ENCODE results near the gene CHPF2.

CHPF2 gene

DNA sequence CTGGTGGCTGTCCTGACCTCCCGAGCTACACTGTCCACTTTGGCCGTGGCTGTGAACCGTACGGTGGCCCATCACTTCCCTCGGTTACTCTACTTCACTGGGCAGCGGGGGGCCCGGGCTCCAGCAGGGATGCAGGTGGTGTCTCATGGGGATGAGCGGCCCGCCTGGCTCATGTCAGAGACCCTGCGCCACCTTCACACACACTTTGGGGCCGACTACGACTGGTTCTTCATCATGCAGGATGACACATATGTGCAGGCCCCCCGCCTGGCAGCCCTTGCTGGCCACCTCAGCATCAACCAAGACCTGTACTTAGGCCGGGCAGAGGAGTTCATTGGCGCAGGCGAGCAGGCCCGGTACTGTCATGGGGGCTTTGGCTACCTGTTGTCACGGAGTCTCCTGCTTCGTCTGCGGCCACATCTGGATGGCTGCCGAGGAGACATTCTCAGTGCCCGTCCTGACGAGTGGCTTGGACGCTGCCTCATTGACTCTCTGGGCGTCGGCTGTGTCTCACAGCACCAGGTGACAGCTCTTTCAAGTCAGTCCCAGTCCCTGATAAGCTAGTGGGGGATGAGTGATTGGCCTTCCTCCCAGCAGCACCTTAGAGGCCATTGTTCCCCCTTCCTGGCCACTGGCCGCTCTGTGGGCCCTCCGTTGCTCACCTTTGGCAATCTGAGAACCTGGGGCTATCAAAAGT, 3.0 kb downstream of the CHPF2 start:
- no peak for DNase-seq

DNA sequence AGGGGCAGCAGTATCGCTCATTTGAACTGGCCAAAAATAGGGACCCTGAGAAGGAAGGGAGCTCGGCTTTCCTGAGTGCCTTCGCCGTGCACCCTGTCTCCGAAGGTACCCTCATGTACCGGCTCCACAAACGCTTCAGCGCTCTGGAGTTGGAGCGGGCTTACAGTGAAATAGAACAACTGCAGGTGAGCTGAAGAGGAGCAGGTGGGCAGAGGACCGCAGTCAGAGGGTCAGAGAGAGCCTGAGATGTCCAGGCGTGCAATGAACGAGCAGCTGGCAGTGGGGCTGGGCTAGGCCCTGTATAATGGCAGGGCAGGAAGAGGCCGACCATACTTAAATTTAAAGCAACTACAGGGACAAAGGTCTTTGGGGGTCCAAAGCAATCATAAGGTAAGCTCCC, 4.1 kb downstream of the CHPF2 start:
- no peak for DNase-seq

DNA sequence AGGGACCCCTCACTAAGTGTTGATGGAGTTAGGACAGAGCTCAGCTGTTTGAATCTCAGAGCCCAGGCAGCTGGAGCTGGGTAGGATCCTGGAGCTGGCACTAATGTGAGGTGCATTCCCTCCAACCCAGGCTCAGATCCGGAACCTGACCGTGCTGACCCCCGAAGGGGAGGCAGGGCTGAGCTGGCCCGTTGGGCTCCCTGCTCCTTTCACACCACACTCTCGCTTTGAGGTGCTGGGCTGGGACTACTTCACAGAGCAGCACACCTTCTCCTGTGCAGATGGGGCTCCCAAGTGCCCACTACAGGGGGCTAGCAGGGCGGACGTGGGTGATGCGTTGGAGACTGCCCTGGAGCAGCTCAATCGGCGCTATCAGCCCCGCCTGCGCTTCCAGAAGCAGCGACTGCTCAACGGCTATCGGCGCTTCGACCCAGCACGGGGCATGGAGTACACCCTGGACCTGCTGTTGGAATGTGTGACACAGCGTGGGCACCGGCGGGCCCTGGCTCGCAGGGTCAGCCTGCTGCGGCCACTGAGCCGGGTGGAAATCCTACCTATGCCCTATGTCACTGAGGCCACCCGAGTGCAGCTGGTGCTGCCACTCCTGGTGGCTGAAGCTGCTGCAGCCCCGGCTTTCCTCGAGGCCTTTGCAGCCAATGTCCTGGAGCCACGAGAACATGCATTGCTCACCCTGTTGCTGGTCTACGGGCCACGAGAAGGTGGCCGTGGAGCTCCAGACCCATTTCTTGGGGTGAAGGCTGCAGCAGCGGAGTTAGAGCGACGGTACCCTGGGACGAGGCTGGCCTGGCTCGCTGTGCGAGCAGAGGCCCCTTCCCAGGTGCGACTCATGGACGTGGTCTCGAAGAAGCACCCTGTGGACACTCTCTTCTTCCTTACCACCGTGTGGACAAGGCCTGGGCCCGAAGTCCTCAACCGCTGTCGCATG, 5.2 kb downstream of the CHPF2 start:
- DNase-seq: no peak

DNA sequence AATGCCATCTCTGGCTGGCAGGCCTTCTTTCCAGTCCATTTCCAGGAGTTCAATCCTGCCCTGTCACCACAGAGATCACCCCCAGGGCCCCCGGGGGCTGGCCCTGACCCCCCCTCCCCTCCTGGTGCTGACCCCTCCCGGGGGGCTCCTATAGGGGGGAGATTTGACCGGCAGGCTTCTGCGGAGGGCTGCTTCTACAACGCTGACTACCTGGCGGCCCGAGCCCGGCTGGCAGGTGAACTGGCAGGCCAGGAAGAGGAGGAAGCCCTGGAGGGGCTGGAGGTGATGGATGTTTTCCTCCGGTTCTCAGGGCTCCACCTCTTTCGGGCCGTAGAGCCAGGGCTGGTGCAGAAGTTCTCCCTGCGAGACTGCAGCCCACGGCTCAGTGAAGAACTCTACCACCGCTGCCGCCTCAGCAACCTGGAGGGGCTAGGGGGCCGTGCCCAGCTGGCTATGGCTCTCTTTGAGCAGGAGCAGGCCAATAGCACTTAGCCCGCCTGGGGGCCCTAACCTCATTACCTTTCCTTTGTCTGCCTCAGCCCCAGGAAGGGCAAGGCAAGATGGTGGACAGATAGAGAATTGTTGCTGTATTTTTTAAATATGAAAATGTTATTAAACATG, 6.0 kb downstream of the CHPF2 start:
- no peak for DNase-seq

DNA sequence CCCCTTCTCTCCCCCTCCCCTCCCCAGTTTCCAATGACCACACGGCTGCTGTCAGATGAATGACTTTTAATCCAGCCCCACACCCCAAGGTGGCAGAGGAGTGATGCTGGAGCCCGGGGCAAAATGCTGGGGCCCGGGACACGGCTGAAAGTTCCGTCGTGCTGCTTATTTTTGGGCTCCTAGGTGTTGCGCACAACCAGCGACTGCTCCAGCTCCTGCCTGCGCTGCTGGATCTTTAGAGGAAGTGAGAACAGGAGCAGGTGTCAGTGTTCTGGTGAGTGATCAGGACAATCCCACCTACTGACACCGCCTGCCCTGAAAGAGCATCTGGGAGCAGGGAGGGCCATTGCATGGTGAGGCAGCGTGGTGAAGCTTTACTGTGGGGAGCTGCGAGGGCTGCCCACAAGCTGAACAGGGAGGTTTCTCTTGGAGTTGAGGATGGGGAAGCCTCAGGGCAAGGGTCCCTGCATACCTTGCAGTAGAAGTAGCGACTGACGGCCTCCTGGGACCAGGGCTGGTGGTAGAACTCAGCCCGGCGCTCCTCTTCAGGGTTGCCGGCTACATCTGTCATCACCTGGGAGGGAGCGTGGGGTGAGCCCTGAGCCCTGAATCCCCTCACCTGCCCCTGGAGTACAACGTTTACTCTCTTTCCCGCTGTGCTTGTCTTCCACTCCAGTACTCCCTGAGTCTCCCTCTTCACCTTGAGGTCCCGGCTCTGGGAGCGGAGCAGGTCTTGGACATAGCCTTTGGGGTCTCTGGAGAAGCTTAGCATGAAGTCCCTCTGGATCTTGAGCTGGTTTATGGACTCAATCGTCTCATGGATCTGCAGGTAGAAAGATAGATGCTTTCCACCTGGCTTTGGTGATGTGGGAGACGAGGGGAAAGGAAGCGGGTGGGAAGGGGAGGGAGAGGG, 6.9 kb downstream of the CHPF2 start:
- no peak for DNase-seq

DNA sequence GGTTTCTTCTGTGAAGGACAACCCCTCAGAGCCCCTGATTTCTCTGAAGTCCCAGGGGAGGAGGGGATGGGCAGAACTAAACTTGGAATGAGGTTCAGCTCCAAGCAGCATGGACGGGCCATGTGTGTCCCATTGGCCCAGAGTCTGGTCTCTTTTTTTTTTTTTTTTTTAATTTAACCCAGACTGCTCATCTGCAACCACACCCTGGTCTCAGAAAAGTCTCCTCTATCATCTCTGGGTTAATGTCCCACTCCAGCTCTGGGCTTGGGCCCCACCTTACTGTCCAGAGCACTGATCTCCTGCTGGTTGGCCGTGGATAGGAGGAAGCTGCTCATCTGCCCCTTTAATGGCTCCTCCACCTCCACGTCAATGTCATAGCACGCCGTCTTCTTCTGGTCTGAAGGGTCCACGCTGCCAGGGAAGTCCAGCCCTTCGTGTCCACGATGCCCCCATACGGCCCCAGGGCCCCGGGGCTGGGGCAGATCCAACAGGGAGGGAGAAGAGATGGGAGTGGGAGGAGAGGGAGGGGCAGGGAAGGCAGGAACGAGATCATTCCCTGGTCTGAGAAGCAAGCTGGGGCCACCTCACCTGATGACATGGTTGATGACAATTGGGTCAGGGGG, 7.7 kb downstream of the CHPF2 start:
- DNase-seq: no peak

DNA sequence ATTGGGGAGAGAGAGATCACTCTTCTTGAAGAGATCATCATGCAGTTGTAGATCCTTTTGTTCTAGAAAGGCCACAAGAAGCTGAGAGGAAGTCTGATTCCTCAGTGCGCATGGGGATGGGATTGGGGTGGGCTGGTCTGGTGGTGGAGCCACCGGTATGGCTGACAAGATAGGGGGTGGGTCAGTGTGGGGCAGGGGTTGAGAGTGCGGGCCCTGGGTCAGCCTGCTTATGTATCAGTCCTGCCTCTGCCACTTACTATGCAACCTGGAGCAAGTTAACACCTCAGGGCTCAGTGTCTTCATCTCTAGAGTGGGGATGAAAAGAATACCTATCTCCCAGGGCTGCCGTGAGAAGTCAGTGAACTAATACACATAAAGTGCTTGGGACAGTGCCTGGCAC, 8.3 kb downstream of the CHPF2 start:
- no peak for DNase-seq

DNA sequence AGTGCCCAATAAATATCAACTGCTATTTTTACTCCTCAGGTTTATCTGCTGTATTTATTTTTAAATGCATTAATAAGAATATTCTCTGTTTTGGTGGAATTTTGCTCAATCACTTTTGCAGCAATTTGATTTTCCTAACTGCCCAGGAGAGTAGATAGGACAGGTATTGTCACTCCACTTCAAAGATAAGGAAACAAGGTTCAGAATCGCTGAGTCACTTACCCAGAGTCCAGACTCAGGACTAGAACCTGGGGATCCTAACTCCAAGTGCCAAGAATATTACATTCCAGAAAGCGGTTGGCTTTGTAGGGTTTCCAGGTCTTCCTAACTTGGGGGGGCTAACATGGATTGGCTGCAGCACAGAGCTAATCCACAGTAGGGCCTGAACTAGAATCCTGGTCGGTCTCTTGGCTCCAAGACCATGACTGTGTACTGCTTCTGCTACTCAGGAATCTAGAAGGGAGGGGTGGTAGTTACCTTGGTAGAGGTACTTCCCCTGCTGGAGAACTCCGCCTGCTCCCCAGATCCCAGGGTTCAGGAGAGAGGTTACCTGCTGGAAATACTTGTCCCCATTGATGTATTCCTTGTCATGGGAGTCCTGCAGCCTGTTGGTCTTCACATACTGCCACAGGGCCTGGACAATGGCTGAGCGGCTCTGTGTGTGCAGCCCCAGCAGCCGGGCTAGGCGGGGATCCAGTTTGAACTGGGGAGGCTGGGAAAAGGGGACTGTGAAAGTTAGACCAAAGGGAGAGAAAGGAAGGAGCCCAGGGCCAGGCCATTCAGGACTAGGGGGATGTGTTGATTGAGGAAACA, 8.9 kb downstream of the CHPF2 start:
- no peak for DNase-seq

DNA sequence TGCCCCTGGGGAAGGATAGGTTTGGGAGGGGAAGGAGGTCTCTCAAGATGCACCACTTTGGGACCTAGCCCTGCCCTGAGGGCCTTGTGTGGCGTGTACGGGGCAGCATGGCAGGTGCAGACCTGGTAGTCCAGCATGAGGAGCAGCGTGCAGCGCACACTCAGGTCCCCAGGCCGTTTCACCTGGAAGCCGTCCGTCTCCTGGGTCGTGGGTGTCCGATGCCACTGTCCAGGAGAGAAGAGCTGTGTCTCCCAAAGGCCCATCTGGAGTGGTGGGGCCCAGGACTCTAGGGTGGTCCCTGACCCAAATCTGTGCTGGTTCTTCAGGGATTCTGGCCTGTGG, 9.4 kb downstream of the CHPF2 start:
- DNase-seq: no peak

DNA sequence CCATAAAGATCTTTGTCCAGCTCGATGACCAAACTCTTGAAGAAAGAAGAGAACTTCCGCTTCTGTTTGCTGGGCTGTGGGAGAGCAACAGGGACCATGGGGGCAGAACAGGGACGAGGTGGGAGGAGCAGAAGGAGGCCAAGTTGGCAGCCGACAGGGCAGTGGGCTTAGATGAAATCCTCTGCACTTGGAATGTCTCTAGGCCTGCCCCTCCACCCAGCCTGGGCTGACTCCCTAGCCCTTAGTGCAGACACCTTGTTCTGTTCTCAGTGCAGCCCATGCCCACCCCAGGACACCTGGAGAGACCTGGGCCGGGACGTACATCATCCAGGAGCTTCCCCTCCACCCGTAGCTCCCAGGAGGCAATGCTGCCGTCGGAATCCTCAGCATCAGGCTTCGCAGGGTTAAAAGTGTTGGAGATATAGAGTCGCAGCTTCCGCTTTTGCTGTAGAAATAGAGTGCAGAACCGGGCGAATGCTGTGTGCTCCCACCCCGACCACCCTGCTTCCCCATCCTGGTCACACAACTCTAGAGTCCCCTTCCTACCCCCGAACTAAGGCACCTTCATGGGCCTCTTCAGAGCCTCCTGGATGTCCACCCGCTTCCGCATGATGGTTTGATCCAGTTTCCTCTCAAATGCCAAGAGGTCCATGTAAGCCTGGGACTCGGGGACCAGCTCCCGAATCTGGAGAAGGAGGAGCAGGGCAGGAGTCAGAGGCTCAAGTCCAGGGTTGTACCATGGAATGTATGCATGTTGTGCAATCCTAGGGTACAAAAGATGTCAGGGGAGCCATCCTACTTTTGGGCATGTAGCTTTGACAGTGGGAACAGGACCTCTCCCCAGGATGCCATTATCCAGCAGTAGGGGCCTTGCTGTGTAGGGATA, 10.1 kb downstream of the CHPF2 start:
- DNase-seq: no peak

DNA sequence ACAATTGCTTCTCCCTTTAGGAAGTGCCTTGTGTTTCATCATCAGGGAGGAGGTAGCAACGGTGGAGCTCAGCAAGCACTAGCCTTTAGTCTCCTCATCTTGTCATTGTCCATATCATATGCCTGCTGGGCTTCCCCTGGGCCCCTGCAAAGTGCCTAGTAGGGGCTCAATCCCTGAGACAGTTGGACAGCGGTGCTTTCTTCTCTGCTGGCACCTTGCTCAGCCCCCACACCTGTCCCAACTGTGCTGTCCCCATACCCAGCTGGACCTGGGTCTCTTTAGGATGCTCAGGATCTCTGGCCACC, 10.7 kb downstream of the CHPF2 start:
- no peak for DNase-seq

DNA sequence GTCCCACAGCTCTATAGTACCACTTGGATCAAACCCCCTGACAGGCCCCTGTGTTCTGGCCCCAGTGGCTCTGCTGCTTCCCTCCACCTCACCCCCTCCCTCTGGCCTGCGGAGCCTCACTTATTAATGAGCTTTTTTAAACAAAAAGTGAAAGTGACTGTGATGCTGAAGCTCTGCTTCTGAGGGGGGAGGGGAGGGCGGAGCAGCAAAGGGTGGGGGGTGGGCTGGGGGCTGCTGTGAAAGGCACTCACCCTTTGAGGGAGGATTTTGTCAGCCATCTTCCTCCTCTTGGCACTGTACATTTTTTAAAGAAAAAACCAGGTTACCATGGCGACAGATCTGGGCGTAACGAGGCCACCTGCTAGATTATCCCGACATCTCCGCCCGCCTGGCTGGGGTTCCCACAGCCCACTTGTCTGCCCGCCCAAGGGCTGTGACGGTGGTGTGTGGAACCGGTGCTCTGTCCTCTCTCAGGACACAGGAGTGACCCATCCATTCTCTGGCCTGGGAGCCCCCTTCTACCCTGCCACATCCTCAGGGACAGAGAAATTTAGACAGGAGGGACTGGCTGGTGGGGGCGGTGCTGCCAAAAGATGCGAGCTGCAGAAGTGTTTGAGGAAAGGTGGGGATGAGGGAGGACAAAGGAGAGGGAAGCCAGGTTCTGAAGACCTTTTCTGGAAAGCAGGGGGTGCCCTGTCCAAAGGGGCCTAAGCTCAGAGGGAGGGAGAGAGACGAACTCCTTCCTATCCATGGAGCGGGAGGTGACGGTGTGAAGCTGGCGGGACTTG, 11.3 kb downstream of the CHPF2 start:
- DNase-seq: peak; percentile 78

DNA sequence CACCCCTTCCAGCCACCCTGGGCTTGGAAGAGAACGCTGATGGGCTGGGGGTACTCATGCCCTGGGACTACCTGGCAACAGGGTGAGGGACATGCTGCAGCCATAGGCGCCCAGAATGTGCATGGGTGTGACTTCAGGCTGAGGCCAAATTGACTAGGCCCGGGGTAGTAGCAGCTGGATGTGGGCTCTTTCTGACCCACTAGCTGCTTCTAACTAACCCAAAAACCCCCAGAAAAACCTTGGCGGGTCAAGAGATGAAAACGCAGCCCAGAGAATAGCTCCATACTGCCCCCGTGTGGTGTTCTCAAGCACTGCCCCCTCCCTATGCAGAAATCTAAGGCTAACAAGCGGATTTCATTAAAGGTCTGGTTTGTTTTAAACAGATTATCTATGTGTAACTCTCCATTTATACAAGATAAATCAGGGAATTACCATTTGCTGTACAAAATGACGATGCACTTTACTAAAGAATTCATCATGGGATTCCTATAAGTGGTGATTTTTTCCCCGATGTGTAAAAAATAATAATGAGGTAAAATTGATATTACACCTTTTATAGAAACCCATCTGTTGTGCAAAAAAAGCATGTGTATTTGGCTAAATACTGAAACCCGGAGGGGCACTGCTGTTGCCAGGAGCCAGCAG, 12.0 kb downstream of the CHPF2 start:
- peak; percentile 65 for DNase-seq

DNA sequence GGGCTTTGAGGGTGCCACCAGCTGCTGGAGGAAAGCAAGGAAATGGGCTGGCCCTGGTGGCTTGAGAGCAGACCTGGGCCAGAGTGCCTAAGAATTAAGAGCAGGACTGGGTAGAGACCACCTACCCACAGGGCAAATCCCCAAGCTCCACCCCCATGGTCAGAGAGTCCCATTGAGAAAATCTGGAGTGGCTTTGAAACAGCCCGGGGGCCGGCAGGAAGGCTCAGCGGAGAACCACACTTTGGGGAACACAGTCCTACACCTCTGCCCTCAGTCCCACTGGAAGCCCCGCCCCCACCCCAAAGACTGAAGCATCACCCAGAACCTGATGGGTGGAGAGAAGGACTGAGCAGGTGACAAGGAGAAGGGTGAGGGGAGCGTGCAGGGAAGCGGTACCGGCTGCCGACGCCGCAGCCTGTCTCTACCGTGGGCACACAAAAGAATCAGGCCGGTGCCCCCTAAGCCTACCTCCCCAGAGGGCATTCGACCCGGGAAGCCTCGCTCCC, 12.6 kb downstream of the CHPF2 start:
- DNase-seq: no peak

DNA sequence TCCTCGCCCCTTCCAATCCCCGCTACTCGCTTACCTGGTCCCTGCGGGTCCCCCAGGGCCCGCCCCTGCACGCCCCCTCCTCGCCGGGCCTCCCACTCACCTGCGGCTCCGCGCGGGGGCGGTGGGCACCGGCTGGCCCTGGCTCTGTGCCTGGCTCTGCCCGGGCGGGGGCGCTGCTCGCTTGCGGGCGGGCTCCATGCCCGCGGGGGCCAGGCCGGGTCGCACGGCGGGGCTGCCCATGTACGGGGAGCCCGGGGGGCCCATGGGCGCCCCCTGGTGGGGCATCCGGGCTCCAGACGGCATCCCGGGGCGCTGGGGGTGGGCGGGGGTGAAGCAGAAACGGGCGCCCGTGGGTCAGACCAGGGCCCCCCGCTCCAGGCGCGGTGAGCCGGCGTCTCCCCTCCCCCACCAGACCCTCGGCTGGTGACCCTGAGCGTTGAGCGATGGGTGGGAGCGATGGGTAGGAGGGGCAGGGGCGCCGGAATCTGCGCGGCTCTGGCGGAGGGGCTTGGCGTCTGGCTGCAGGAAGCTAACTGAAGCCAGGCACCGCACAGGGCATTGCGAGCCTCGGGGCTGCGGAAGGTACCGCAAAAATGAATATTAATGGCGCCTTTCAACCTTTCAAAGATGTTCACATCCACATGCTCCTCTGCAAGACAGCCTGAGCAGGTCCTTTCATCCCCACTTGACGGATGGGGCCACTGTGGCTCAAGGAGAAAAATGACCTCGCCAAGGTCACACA, 13.2 kb downstream of the CHPF2 start:
- no peak for DNase-seq

DNA sequence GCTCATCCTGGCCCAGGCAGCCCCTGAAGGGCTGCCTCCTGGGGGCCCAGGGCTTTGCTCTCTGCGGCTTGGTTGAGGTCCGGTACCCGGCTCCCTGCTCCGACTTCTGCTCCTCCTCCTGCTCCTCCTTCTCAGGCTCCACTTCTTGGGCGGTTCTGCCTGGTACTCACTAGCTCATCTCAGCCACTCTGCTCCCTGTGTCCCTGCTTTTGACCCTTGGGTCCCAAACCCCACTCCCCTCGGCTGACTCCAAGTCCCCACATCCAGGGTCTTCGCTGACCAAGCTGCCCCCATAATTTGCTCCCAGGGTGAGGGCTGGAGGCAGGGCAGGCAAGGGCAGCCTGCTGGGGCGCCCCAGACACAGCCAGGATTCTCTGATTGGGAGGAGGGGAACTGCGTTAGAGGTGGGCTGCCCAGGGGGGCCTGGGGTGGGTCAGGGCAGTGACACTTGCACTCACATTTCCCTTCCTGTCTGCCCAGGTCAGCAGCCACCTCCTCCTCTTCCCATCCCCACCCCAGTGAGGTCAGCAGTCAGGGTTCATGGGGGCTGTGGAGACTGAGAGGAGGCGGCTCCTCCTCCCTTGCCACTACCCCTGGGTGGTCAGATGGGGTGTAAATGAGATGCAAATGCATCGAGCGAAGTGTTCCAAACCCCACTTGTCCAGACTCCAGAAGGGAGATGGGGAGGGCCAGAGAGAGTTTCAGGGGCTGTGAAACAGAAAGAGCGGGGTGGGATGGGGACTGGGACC, 14.0 kb downstream of the CHPF2 start:
- DNase-seq: no peak

DNA sequence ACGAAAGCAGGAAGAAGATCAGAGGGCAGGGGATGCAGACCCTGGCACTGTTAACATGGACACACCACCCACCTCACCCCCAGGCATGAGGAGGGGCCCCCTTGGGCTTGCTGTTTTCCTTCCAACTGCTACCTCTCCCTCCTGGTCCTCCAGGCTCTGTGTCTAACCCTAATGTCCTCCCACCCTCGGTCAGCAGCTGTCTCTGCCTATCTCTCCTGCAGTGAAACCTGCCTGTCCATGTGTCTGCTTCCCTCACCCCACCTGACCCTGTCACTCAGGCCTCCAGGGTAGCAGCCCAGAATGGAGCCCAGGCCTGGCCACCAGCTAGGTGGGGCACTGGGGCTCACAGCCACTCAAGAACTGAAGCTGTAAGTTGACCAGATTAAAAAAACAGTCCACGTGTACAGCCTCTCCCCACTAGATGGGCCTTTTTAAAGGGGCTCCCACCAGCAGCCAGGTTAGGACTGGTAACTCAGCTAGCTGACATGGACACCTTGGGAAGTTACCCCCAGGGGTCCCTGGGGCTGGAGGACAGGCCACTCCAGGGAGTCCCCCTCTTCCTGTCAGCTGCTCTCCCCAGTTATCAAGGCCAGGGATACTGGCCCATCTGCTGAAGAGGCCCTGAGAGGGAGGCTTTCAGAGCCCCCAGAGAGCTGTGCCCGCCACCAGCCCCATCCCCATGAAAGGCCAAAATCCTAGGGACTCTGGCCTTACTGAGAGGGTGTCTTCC, 14.7 kb downstream of the CHPF2 start:
- DNase-seq: no peak
